GM21447 (cell line): ENCODE measurements around the gene GYPE.
"Not testable (repeated sequence)": the region's sequence is repeated elsewhere in the genome, so short reads cannot be mapped to it uniquely, and the experiment has no call there.

ENCODE experiments used
- ATAC-seq: cut with Tn5 transposase; IDR thresholded peaks from one replicate; pipeline ENCODE4 v1.9.1; 2021; ENCODE audit not compliant: unreplicated experiment

GYPE gene

DNA sequence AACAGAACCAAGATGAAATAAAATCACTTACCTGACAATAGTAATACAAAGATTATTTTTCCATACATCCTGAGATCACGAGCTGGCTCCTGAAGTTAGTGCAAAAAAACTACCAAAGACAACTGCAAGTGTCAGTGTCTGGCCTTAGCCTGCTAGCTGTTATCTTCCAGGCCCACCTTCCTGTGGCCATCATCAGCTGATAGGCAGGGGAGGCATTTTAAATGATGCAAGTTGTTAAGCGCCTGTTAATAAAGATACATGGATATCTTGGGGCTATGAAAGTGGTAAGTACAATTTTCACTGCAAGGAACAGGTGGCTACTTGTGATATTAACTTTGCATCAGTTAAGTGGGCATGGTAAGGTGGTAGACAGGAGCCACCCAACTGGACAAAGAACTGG is at the start of gene GYPE:
TSS of gene GYPE (minus strand) at position 120 of the 400 bp plus-strand sequence. CDS start at position 68, 52 bp downstream.
- not testable (repeated sequence) for ATAC-seq

DNA sequence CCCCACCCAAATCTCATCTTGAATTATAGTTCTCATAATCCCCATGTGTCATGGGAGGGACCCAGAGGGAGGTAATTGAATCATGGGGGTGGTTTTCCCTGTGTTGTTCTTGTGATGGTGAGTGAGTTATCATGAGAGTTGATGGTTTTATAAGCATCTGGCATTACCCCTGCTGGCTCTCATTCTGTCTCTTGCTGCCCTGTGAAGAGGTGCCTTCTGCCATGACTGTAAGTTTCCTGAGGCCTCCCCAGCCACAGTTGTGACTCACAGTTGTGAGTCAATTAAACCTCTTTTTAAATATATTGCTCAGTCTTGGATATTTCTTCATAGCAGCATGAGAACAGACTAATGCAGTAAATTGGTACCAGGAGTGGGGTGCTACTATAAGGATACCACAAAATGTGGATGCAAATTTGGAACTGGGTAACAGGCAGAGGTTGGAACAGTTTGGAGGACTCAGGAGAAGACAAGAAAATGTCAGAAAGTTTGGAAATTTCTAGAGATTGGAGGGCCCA is 46.2 kb upstream of the GYPE start:
- not testable (repeated sequence) for ATAC-seq

DNA sequence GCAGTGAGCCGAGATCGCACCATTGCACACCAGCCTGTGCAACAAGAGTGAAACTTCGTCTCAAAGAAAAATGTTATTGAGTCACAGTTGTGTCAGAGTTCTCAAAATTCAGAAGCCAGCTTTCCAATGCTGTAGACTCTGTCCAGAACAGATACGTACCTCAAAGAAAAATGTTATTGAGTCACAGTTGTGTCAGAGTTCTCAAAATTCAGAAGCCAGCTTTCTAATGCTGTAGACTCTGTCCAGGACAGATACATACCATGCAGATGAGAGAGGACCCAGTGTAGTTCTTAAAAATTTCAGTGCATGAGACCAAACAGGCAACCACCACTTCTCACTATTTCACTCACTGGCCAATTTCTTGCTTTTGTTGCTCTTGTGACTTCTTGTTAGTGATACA is 45.6 kb upstream of the GYPE start:
- ATAC-seq = not testable (repeated sequence)

DNA sequence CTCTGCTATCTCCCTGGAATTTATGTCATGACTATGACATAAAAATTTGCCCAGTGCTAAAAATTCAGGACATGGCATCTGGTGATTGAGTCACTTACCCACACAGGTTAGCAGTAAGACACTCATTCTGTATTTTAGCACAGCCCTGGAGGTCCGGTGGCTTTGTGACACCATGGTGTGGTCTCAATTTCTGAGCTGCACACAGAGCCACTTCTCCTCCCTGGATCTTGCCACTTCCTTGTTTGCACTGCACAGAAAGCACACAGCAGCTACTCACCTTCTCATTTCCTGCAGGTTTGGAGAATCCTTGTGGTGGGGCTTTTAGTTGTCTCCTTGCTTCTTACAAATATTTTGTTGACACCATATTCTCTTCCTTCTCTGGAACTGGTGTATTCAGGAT is 44.8 kb upstream of the GYPE start:
- not testable (repeated sequence) for ATAC-seq

DNA sequence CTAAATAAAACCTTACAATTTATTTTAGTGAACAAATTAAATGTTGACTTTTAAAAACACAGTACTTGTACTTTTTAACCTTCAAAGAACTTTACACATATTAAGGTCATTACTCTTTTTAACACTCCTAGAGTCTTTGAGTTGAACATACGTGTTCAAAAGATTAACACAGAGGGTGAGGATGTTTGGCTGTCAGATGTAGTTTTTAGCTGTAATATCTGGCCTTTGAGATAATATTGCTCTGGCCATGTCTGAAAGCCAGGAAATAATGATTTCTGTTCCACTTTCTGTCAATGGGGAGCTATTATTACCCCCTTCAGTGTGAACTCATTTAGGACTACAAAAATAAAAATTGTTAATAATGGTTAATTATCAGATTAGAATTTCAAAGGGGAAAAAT is 42.1 kb upstream of the GYPE start:
- not testable (repeated sequence) for ATAC-seq

DNA sequence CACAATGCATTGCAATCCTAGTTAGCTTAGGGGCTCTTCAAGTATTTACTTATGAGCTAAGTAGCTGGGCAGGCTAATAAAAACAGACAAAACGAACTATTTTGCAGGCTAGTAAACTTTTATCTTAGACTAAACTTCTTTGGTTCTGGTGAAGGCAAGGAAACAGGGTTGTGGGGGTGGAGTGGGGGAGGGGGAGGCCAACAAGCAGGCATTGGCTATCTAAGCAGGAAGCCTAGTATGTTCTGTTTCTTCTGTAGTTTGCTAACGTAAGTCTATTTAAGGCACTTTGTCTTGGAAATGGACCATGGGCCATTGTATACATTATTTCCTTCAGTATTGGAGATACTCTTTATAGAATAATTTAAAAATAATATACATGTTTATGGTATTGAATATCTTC is 35.3 kb upstream of the GYPE start:
- not testable (repeated sequence) for ATAC-seq

DNA sequence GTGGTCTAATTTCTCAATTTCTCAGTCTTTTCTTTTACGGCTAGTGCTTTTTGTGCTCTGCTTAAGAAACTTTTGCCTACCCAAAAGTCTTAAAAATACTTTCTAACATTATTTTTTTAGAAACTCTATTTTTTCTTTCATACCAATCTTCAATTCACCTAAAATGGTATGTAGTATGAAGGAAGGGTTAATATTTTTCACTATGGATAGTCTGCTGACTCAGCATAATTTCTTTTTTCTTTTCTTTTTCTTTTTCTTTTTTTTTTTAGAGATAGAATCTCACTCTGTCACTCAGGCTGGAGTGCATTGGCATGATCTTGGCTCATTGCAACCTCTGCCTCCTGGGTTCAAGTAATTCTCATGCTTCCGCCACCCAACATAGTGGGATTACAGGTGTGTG is 34.2 kb upstream of the GYPE start:
- no peak for ATAC-seq

DNA sequence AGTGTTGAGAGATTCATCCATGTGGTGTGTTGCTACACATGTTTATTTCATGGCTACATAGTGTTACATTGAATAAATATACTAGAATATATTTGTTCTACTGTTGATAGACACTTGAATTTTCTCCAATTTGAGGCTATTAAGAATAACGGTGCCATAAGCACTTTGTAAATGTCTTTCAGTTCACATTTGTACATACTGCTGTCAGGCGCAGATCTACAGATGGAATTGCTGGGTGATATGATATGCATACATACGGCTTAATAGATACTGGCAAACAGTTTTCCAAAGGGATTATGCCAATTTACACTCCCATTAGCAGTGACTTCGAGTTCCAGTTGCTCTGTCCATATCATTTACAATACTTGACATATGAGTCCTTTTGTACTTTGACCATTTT is 33.5 kb upstream of the GYPE start:
- ATAC-seq = not testable (repeated sequence)

DNA sequence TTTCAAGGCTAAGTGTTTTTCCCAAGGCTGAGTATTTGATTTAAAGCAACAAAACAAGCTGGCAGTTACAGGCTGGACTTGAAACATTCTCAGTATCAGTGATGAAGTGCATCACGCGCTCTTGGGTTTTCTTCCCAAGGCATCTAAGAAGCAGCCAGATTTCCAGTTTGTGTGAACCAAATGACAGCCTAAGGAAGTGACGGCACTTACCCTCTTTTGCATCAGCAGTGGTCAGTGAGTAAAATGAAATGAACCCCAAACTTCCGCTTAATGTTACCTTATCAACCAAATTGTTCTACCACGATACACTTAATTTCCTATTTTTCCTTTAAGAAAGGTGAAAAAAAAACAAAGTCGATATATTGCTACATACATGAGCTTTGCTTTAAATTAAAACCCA is 15.8 kb upstream of the GYPE start:
- no peak for ATAC-seq

DNA sequence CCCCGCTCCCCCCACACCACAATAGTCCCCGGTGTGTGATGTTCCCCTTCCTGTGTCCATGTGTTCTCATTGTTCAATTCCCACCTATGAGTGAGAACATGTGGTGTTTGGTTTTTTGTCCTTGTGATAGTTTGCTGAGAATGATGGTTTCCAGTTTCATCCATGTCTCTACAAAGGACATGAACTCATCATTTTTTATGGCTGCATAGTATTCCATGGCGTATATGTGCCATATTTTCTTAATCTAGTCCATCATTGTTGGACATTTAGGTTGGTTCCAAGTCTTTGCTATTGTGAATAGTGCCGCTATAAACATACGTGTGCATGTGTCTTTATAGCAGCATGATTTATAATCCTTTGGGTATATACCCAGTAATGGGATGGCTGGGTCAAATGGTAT is 11.1 kb upstream of the GYPE start:
- not testable (repeated sequence) for ATAC-seq

DNA sequence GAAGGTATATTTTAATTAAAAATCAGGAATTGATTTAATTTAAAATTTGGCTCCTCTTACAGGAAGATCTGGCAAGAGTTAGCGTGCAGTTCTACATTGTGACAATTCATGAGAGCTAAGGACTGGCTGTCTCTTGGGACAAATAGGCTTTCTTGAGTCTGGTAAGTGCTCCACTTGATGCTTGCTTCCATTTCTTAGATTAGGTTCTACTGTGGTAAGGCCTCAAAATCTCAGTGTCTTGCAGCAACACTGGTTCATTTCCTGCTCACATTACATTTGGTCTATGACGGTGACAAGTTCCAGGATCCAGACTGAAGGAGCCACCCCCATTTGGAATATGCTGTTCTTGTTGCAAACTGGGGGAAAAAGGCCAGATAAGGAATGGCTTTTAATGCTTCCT is 7.1 kb upstream of the GYPE start:
- ATAC-seq = not testable (repeated sequence)

DNA sequence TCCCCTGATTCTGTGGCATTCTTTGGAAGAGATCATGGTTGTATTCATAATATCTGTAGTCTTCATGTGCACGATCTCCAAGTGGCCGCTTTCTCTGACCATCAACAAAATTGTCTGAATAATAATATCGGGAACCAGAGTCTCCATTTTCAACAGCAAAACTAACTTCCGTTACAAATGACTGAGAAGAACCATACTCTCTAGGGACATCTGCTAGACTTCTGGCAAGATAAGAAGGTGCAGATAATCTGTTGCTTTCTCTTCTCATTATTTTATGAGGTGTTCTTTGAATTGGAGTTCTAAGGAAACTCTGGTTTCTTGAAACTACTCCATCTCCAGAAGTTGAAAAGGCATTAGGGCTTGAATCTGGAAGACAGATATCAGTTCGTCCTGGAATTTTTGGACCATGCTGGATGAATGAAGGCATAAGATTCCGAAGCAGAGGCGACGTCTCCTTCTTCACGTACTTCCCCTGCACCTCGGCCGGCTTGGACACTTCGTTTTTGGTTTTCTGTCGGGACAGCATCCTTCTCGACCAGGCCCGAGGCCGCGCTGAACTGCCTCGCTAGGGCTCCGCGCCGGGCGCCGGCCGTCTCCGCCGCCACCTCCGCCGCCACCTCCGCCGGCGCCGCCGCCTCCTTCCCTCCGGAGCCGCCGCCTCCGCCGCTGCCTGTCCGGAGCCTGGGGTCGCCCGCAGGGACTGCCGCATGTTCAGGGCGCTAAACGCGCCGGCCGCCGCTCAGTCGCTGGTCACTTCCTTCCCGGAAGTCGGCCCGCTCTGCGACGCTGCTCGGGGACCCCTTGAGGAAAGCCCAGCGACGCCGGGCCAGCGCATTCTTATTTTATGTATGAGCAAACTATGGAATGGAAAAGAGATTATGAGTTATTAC is 6.4 kb upstream of the GYPE start:
- peak; percentile 49 for ATAC-seq

DNA sequence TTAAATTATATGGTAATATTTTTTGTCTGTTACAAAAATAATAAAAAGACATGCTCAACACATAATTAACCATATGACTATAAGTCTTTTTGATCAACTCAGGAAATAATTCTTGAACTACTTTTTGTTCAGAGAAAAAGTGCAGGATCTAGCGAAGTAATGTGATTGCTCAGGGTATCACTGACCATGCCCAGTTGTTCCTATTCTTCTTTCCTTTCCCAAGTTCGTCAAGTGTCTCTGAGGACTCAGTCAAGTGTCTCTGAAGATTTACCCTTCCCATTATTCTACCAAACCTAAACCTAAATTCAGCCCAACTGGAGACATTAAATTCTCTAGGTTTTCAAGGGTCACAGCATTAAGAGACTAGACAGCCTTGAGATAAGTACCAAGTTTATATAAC is 5.5 kb upstream of the GYPE start:
- ATAC-seq = not testable (repeated sequence)

DNA sequence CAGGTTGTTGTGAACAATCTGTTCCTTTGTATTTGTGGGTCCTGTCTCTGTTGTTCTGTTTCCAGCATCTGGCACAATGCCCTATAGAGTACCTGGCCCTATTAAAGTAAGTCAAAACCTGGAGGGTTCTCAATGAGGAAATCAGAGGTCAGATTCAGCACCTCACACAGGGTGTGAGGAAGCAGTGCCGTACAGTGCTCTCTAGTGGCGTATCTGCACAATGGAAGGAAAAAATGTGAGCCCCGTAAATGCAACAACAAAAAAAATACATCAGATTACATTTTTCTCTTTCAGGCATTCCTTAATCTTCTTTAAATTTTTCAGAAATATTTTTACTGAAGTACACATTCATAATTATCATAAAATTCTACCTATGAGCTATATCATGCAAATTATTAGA is 2.5 kb upstream of the GYPE start:
- ATAC-seq = peak; percentile 51

DNA sequence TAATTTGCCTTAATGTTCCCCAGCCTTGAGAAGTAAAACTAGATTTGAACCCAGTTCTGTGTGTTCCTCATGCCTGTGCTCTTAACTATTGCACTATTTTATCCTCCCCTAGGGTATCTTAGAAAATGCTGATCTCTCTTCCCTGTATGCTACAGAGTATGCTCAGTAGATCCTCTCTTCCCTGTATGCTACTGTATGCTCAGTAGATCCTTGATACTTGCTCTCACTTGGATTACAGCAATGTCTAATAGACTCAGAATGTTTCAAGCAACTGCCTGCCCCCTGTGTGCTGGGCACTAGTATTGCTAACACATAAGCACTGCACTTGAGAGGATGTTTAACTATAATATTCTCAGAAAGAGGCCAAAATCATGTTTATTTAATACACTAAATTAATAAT is 928 bp downstream of the GYPE start:
- not testable (repeated sequence) for ATAC-seq

DNA sequence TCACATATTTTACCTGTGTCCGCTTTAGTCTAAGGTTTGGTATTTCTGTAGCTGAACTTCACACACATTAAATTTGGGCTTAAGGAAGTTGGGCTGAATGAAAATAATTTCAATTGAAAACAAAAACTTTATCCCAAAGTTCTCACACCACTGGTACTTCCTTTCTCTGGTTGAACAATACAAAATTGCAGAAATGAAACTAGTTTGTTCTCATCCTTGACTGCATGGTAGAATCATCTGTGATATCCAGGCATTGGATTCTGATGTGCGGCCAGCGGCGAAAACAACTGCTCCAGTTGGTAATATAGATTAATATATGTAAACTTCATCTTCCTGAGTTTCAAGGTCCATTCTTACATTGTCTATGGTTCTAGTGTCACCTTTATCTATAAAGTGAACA is 15.0 kb downstream of the GYPE start:
- ATAC-seq = not testable (repeated sequence)

DNA sequence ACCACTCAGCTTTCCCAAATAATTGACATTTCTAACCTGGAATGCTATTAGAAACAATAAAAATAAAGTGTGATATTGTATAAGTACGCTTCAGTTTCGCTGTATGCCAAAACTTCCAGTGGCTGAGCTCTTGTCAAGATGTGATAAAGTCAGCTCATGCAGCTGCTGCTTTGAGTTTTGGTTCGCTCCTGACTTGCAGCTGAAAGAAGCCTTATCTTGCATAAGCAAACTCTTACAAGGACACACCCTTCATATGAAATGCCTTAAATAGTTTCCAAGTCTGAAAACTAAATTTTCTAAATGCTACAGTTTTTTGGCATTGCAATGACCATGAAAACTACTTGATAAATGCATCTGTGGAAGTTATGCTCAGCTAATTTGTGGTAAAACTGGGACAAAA is 17.2 kb downstream of the GYPE start:
- not testable (repeated sequence) for ATAC-seq

DNA sequence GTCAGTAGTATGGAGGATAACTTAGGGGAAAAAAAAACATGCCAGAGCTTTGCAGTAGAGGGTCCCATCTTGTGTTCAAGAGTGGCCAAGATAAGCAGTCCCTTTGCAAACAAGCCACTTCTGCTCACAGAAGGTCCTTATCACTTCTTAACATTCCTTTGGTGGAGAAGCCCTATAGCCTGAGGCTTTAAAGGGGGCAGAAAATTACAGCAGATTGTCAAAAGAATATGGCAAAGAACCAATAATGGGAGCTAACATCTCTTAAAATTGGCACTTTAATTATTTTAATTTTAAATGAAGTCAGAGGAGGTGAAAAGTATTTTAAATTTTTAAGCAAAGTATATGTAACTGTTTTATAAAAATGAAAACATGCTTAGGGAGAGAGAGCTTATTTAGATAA is 20.4 kb downstream of the GYPE start:
- ATAC-seq = not testable (repeated sequence)

DNA sequence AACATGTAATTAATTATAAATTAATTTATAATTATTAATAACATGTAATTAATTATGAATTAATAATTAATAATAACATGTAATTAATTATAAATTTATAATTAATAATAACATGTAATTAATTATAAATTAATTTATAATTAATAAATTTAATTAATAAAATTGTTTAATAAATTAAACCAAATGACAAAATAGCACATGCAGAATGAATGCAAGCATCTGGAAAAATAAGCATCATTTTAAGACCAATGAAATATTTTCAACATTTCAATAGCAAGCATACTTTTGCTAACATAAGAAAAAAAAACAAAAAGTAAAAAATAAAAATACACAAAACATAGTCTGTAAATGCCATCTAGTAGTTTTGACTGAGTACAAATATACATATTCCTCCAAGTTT is 21.8 kb downstream of the GYPE start:
- no peak for ATAC-seq

DNA sequence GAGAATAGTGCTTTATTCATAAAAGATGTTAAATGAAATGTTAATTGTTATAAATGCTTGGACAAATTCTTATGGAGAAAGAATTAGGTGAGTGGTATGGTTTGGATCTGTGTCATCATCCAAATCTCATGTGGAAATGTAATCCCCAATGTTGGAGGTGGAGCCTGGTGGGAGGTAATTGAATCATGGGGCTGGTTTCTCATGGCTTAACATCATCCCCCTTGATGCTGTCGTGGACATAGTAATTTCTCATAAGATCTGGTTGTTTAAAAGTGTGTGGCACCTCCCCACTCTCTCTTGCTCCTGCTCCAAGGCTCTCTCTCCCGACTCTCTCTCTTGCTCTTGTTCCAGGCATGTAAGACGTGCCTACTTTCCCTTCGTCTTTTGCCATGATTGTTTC is 22.5 kb downstream of the GYPE start:
- no peak for ATAC-seq

DNA sequence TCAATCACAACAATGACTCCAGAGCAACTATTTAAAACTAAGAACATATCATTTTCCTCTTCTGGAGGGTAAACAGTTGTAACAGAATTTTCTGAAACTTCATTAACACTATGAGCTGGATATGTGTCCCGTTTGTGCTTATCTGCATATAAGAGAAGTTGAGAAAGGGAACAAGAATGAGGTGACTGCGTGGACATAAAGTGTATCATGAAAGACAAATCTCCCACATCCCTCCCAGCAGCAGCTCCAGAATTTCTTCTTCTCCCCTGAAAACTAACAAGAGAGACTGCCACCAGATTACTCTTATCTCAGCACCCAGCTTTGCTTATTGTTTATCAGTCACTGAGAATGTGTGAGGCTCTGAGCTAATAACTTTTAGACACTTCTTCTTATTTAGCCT is 25.8 kb downstream of the GYPE start:
- ATAC-seq = not testable (repeated sequence)

DNA sequence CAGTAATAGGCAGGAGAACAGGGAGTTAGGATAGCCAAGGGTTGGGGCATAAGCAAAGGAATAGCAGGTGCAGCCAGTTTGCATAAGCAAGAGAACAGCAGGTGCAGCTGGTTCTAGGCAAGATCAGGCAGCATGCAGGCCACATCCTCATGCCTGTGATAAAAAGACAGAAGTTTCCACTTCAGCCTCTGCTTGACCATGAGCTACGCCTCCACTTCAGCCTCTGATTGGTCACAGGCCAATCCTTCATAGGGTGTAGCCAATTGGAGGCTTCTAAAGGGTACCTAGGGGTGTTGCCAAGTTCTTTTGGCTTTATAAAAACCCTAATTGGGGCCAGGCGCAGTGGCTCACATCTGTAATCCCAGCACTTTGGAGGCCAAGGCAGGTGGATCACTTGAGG is 30.0 kb downstream of the GYPE start:
- not testable (repeated sequence) for ATAC-seq
